Endothelial cell of umbilical vein (primary cell): ENCODE data around the gene TOB2. TPM values are rescaled to one million over a fixed set of nuclear protein-coding genes. Genes with fewer than 3 reads are reported as not detected.

Experiments
- BruUV-seq: library from RNA; stranded (reverse); fragments of 400-500 nt; replicated peaks from 2 replicates; lab custom pipeline; 2021; lab: Mats Ljungman, UMichigan
- CTCF ChIA-PET: fragments of 300-600, 350-600 bp; sonication (Branson Sonifier 250); formaldehyde crosslinking; loops from one replicate; lab custom pipeline; 2021; ENCODE audit warnings: antibody characterized with exemption, inconsistent platforms; lab: Charles Lee
- POLR2A ChIA-PET: fragments of 300-600, 350-600 bp; sonication (Branson Sonifier 250); formaldehyde crosslinking; loops from one replicate; lab custom pipeline; 2021; ENCODE audit warnings: antibody characterized with exemption, inconsistent platforms; lab: Charles Lee
- DNase-seq: peaks from one replicate; pipeline ENCODE4 v3.0.0-alpha.2; 2011; ENCODE audit warnings: low read depth, low spot score
- FAIRE-seq: peaks from 2 replicates; lab custom pipeline; 2011; peaks lifted over from hg19 to GRCh38; lab: Jason Lieb, UNC
- H2AFZ ChIP-seq: 2 replicates; pipeline ENCODE4 v1.6.0; 2012; ENCODE audit warnings: low read depth, low read length, control low read depth, inconsistent platforms
- H3K27ac ChIP-seq: 2 replicates; pipeline ENCODE4 v1.5.1; 2011; ENCODE audit warnings: low read depth, mild to moderate bottlenecking, control low read depth, low read length, moderate library complexity; ENCODE audit not compliant: insufficient read depth
- H3K27me3 ChIP-seq, 2 experiments: 2 replicates each; pipeline versions ENCODE4 v1.6.0 to v1.6.1; 2011; ENCODE audit warnings: low read length in 2 of 2, mixed read lengths in 1 of 2; ENCODE audit not compliant: control insufficient read depth in 2 of 2, insufficient read depth in 2 of 2
- H3K36me3 ChIP-seq, 2 experiments: 2 replicates in 1 of 2; 3 replicates in 1 of 2; pipeline ENCODE4 v1.5.1; 2011; ENCODE audit warnings: low read length in 2 of 2, mild to moderate bottlenecking in 1 of 2, moderate library complexity in 1 of 2; ENCODE audit not compliant: control insufficient read depth in 2 of 2, insufficient read depth in 2 of 2; ENCODE audit errors: extremely low read depth in 1 of 2
- H3K4me1 ChIP-seq: 3 replicates; pipeline ENCODE4 v1.5.1; 2011; ENCODE audit warnings: mild to moderate bottlenecking, low read length; ENCODE audit not compliant: control insufficient read depth, insufficient read depth; ENCODE audit errors: extremely low read depth
- H3K4me2 ChIP-seq: 2 replicates; pipeline ENCODE4 v1.6.1; 2011; ENCODE audit warnings: low read length, control low read depth, mixed read lengths; ENCODE audit not compliant: insufficient read depth
- H3K4me3 ChIP-seq, 3 experiments: fragments of 200-600 bp in 1 of 3; sonication (generic), shearing (Covaris generic) in 1 of 3; replicated peaks in 1 of 3; 2 replicates each; pipeline ENCODE4 v1.5.1; 2011 to 2016; ENCODE audit warnings: control low read depth in 3 of 3, low read length in 3 of 3, mild to moderate bottlenecking in 2 of 3, inconsistent platforms in 1 of 3, low read depth in 1 of 3, moderate library complexity in 1 of 3; ENCODE audit not compliant: insufficient read depth in 1 of 3
- H3K79me2 ChIP-seq: 2 replicates; pipeline ENCODE4 v1.6.0; 2012; ENCODE audit warnings: low read length, inconsistent platforms; ENCODE audit not compliant: control insufficient read depth, insufficient read depth
- H3K9ac ChIP-seq: replicated peaks from 2 replicates; pipeline ENCODE3; 2011; ENCODE audit warnings: low read length, control low read depth; ENCODE audit not compliant: insufficient read depth; ENCODE audit errors: extremely low read depth
- H3K9me1 ChIP-seq: replicated peaks from 3 replicates; pipeline ENCODE4 v1.6.0; 2011; ENCODE audit warnings: mild to moderate bottlenecking, low read length; ENCODE audit not compliant: control insufficient read depth, insufficient read depth; ENCODE audit errors: extremely low read depth
- H3K9me3 ChIP-seq: replicated peaks from 2 replicates; pipeline ENCODE4 v1.5.1; 2012; ENCODE audit warnings: low read length, inconsistent platforms; ENCODE audit not compliant: control insufficient read depth, insufficient read depth
- H4K20me1 ChIP-seq: replicated peaks from 2 replicates; pipeline ENCODE3; 2011; ENCODE audit warnings: mild to moderate bottlenecking, low read length; ENCODE audit not compliant: control insufficient read depth, insufficient read depth; ENCODE audit errors: extremely low read depth
- CTCF ChIP-seq, 2 donors: IDR thresholded peaks; 1 replicate in 1 of 2; 2 replicates in 1 of 2; pipeline ENCODE4 v1.5.1; 2011; ENCODE audit warnings: low read length in 2 of 2, mild to moderate bottlenecking in 2 of 2, moderate library complexity in 2 of 2, control low read depth in 1 of 2, inconsistent platforms in 1 of 2, low read depth in 1 of 2; ENCODE audit not compliant: insufficient read depth in 1 of 2; ENCODE audit errors: extremely low read depth in 1 of 2
- EZH2 ChIP-seq: IDR thresholded peaks from 2 replicates; pipeline ENCODE4 v1.6.1; 2012; ENCODE audit warnings: borderline replicate concordance, low read depth, mild to moderate bottlenecking, moderate library complexity, low read length, inconsistent platforms; ENCODE audit not compliant: severe bottlenecking
- FOS ChIP-seq: IDR thresholded peaks from 2 replicates; pipeline ENCODE4 v1.6.1; 2011; ENCODE audit warnings: mild to moderate bottlenecking, low read length, moderate library complexity, borderline replicate concordance; ENCODE audit not compliant: insufficient read depth
- GATA2 ChIP-seq: IDR thresholded peaks from 2 replicates; pipeline ENCODE4 v1.7.0; 2011; ENCODE audit warnings: low read depth, mild to moderate bottlenecking, moderate library complexity, mixed read lengths, low read length; ENCODE audit not compliant: insufficient read length, insufficient read depth
- JUN ChIP-seq: IDR thresholded peaks from 2 replicates; pipeline ENCODE4 v1.6.1; 2011; ENCODE audit warnings: borderline replicate concordance, low read depth; ENCODE audit not compliant: insufficient read length, insufficient read depth
- MAX ChIP-seq: IDR thresholded peaks from 2 replicates; pipeline ENCODE4 v1.6.1; 2011; ENCODE audit not compliant: insufficient read depth, insufficient read length
- MYC ChIP-seq: IDR thresholded peaks from one replicate; pipeline ENCODE4 v1.6.1; 2011; ENCODE audit warnings: mild to moderate bottlenecking, low read depth, low read length
- POLR2A ChIP-seq: IDR thresholded peaks from 2 replicates; pipeline ENCODE4 v1.6.1; 2012; ENCODE audit warnings: low read depth, mild to moderate bottlenecking, control low read depth, low read length
- POLR2AphosphoS5 ChIP-seq: IDR thresholded peaks from 2 replicates; pipeline ENCODE4 v1.6.1; 2012; ENCODE audit warnings: low read depth, mild to moderate bottlenecking, control low read depth, low read length, moderate library complexity; ENCODE audit not compliant: insufficient read depth
- dilution Hi-C: fragments of 300-500 bp; cut with MboI; formaldehyde crosslinking; loops from one replicate; pipeline ENCODE4 v1.15.0; 2019; ENCODE audit warnings: low sequenced_read_pairs; ENCODE audit not compliant: extremely low pct_ligation_motif_present
- intact Hi-C: fragments of 100-400 bp; cut with micrococcal nuclease; formaldehyde crosslinking; loops from one replicate; pipeline ENCODE4 v1.10.0; 2022
- polyA plus RNA-seq, 4 experiments: library from polyadenylated mRNA; depleted of rRNA in 3 of 4; stranded (reverse) in 3 of 4; unstranded in 1 of 4; fragments of >200 nt; gene quantifications; 2 replicates each; pipeline versions ENCODE4 v1.2.1 to v1.2.3, GENCODE V29; 2011 to 2012; ENCODE audit warnings: missing spikeins in 1 of 4
- total RNA-seq: library from RNA; stranded (reverse); gene quantifications from 2 replicates; pipeline ENCODE4 v1.2.3, GENCODE V29; 2021

The TOB2 gene
- total and polyA plus RNA-seq, 2 donors (not counting 3 experiments of a cell fraction or from before 2014, with no cell fraction given) = 21.7 to 44.7 TPM

- Histone ChIP-seq H3K9ac (peak overlapping the region; percentile 89), H3K36me3 (no peaks in the 10 kb centered on the region), H3K27me3 (no peaks in the 10 kb centered on the region), H3K4me1 (peaks cover 4% of the 10 kb centered on the region), H3K4me2 (peak overlapping the region; percentile 92), H3K4me3 (peak overlapping the region; percentile 95 to 100 (median 96)), H3K79me2 (peaks cover 64% of the 10 kb centered on the region), H3K9me1 (no peaks in the 10 kb centered on the region), H4K20me1 (peaks cover 4% of the 10 kb centered on the region), H3K9me3 (no peaks in the 10 kb centered on the region), H2AFZ (peak overlapping the region; percentile 19), H3K27ac (peak overlapping the region; percentile 32)
- intact Hi-C loops = loop anchor here (1.0 kb wide), 1 partner anchor 24 kb away; the partner anchor contains the start of gene PHF5A
- BruUV-seq = no TSS peak
- POLR2A ChIA-PET = interaction anchor here (0.6 to 2.3 kb wide), 3 partner anchors 27 to 63 kb away, joined by 3 to 6 read pairs (median 5); no protein-coding TSS in a partner anchor
- dilution Hi-C loops = no loop called here
- CTCF ChIA-PET = interaction anchor here (1.2 to 2.8 kb wide), 5 partner anchors 11 to 82 kb away, joined by 3 to 20 read pairs (median 4); partner anchors contain the start of gene PHF5A
- TF ChIP-seq FOS (no peak), POLR2AphosphoS5 (peak; percentile 50), POLR2A (peak; percentile 73)
- FAIRE-seq (peak; percentile 97), DNase-seq (peak; percentile 99)
These were observed 2.1 kb downstream of the TOB2 start for GRCh38 chr22:41444360-41445128.

GRCh38 chr22:41442240-41442792 lies 4.3 kb downstream of the TOB2 start:
- ChIA-PET CTCF (interaction anchor here (1.0 to 1.3 kb wide), 2 partner anchors 27 to 75 kb away, joined by 3 to 4 read pairs; partner anchors contain the start of genes ACO2 and PHF5A), POLR2A (no interaction called here)
- Histone ChIP-seq H3K4me3 (no peak overlapping the region), H3K4me1 (peaks cover 4% of the 10 kb centered on the region), H3K9me1 (no peaks in the 10 kb centered on the region), H3K27ac (no peak overlapping the region), H3K27me3 (no peaks in the 10 kb centered on the region), H3K36me3 (peaks cover 4 to 5% of the 10 kb centered on the region in 2 experiments), H3K9ac (no peak overlapping the region), H3K9me3 (no peaks in the 10 kb centered on the region), H4K20me1 (peaks cover 4% of the 10 kb centered on the region), H2AFZ (no peak overlapping the region), H3K4me2 (no peak overlapping the region), H3K79me2 (peaks cover 78% of the 10 kb centered on the region)
- no TSS peak for BruUV-seq
- intact Hi-C loops = no loop called here
- DNase-seq = no peak
- dilution Hi-C loops = no loop called here
- TF ChIP-seq MYC = no peak
- no peak for TF ChIP-seq POLR2AphosphoS5
- TF ChIP-seq FOS = no peak
- TF ChIP-seq GATA2 = no peak
- TF ChIP-seq CTCF (IDR thresholded peaks at IDR 0.05; ENCODE audit: extremely low read depth in 1 of 2, insufficient read depth in 1 of 2, low read depth in 1 of 2, low read length in 2 of 2) = no peak
- no peak for TF ChIP-seq JUN
- TF ChIP-seq MAX = no peak
- no peak for TF ChIP-seq POLR2A
- no peak for TF ChIP-seq EZH2
- FAIRE-seq = no peak
